PFSK-1 (cell line): ENCODE results near the gene PRKRIP1.

Experiments used
- FOXP2 ChIP-seq: optimal IDR thresholded peaks from 2 replicates; pipeline ENCODE3; 2011; ENCODE audit warnings: borderline replicate concordance, control low read depth, inconsistent platforms; ENCODE audit not compliant: insufficient read depth; ENCODE audit errors: extremely low read length, extremely low read depth
- POLR2AphosphoS5 ChIP-seq: IDR thresholded peaks from 2 replicates; pipeline ENCODE4 v1.6.1; 2012; ENCODE audit warnings: low read depth, mild to moderate bottlenecking, control low read depth, low read length, moderate library complexity
- REST ChIP-seq, 2 experiments: IDR thresholded peaks; 2 replicates each; pipeline versions ENCODE4 v1.6.1 to v1.8.0; 2011 to 2012; ENCODE audit warnings: low read depth in 2 of 2, low read length in 2 of 2, control low read depth in 1 of 2, inconsistent platforms in 1 of 2, mild to moderate bottlenecking in 1 of 2, moderate library complexity in 1 of 2; ENCODE audit not compliant: insufficient read depth in 1 of 2
- SIN3A ChIP-seq: IDR thresholded peaks from 2 replicates; pipeline ENCODE4 v1.6.1; 2012; ENCODE audit warnings: mild to moderate bottlenecking, low read length, moderate library complexity, borderline replicate concordance; ENCODE audit not compliant: insufficient read depth
- TAF1 ChIP-seq: IDR thresholded peaks from 2 replicates; pipeline ENCODE4 v1.6.1; 2012; ENCODE audit warnings: low read length, control low read depth, borderline replicate concordance; ENCODE audit not compliant: insufficient read depth

Gene PRKRIP1

GRCh38 chr7:102447311-102447710, 51.1 kb downstream of the PRKRIP1 start:
- TF ChIP-seq FOXP2: no peak
- no peak for TF ChIP-seq TAF1
- no peak for TF ChIP-seq REST (IDR thresholded peaks at IDR 0.05; ENCODE audit: insufficient read depth in 1 of 2, low read depth in 2 of 2, low read length in 2 of 2)
- TF ChIP-seq SIN3A: no peak
- TF ChIP-seq POLR2AphosphoS5: no peak

GRCh38 chr7:102449136-102449535, 53.0 kb downstream of the PRKRIP1 start:
- TF ChIP-seq FOXP2: no peak

GRCh38 chr7:102450242-102450641, 54.1 kb downstream of the PRKRIP1 start:
- TF ChIP-seq POLR2AphosphoS5: no peak
- TF ChIP-seq REST (IDR thresholded peaks at IDR 0.05; ENCODE audit: insufficient read depth in 1 of 2, low read depth in 2 of 2, low read length in 2 of 2): no peak
- TF ChIP-seq SIN3A: no peak
- no peak for TF ChIP-seq TAF1
- no peak for TF ChIP-seq FOXP2

GRCh38 chr7:102451371-102452054, 55.4 kb downstream of the PRKRIP1 start:
- TF ChIP-seq REST (IDR thresholded peaks at IDR 0.05; ENCODE audit: insufficient read depth in 1 of 2, low read depth in 2 of 2, low read length in 2 of 2) (no peak), FOXP2 (no peak), TAF1 (no peak), POLR2AphosphoS5 (no peak), SIN3A (no peak)

- no peak for TF ChIP-seq SIN3A
- no peak for TF ChIP-seq REST (IDR thresholded peaks at IDR 0.05; ENCODE audit: insufficient read depth in 1 of 2, low read depth in 2 of 2, low read length in 2 of 2)
- no peak for TF ChIP-seq TAF1
- TF ChIP-seq POLR2AphosphoS5: no peak
- no peak for TF ChIP-seq FOXP2
Measured at GRCh38 chr7:102452451-102452850, 56.3 kb downstream of the PRKRIP1 start.
